SK-N-SH (cell line): ENCODE data around the gene FBXO15. TPM values are rescaled to one million over a fixed set of nuclear protein-coding genes. Genes with fewer than 3 reads are reported as not detected.

ENCODE experiments used
- CTCF ChIA-PET: fragments of 300-600, 350-600 bp; formaldehyde crosslinking; extraction: SDS; loops from one replicate; lab custom pipeline; 2021; lab: Yijun Ruan, JAX
- POLR2A ChIA-PET: fragments of 350-600 bp; sonication (Branson Sonifier 250); formaldehyde crosslinking; extraction: SDS; loops from one replicate; lab custom pipeline; 2020; ENCODE audit warnings: antibody characterized with exemption, inconsistent platforms; lab: Yijun Ruan, JAX
- DNase-seq: peaks from one replicate; pipeline ENCODE4 v3.0.0; 2012
- H2AFZ ChIP-seq: fragments of 200-600 bp; sonication (generic); 2 replicates; pipeline ENCODE4 v1.8.1; 2016; ENCODE audit warnings: antibody characterized with exemption, mild to moderate bottlenecking, low read depth
- H3F3A ChIP-seq: fragments of 200-600 bp; sonication (generic); replicated peaks from 2 replicates; pipeline ENCODE3; 2016; ENCODE audit warnings: antibody characterized with exemption, mild to moderate bottlenecking; ENCODE audit not compliant: insufficient read depth
- H3K27ac ChIP-seq, 2 experiments: fragments of 200-500 bp in 1 of 2; fragments of 200-600 bp in 1 of 2; sonication (Bioruptor generic) in 1 of 2; sonication (generic), shearing (Covaris generic) in 1 of 2; 2 replicates each; pipeline versions ENCODE4 v1.5.1 to v1.6.1; 2014 to 2016; ENCODE audit warnings: low read depth in 2 of 2, inconsistent platforms in 1 of 2, low read length in 1 of 2, mild to moderate bottlenecking in 1 of 2, mixed read lengths in 1 of 2
- H3K27me3 ChIP-seq: fragments of 200-600 bp; sonication (generic), shearing (Covaris generic); 2 replicates; pipeline ENCODE4 v1.6.1; 2016; ENCODE audit warnings: mixed run types; ENCODE audit not compliant: insufficient read depth
- H3K36me3 ChIP-seq, 2 experiments: fragments of 200-500 bp in 1 of 2; fragments of 200-600 bp in 1 of 2; sonication (Bioruptor generic) in 1 of 2; sonication (generic) in 1 of 2; replicated peaks in 1 of 2; 2 replicates each; pipeline versions ENCODE3 to v1.5.1; 2014 to 2016; ENCODE audit warnings: low read length in 1 of 2, mild to moderate bottlenecking in 1 of 2; ENCODE audit not compliant: insufficient read depth in 2 of 2, control insufficient read depth in 1 of 2
- H3K4me1 ChIP-seq, 2 experiments: fragments of 200-500 bp in 1 of 2; fragments of 200-600 bp in 1 of 2; sonication (Bioruptor generic) in 1 of 2; sonication (generic), shearing (Covaris generic) in 1 of 2; 2 replicates each; pipeline versions ENCODE4 v1.5.1 to v1.6.1; 2014 to 2016; ENCODE audit warnings: low read depth in 1 of 2, low read length in 1 of 2, mixed run types in 1 of 2; ENCODE audit not compliant: insufficient read depth in 2 of 2, control insufficient read depth in 1 of 2
- H3K4me2 ChIP-seq: fragments of 200-600 bp; sonication (generic), shearing (Covaris generic); 2 replicates; pipeline ENCODE4 v1.6.1; 2017; ENCODE audit warnings: mixed run types
- H3K4me3 ChIP-seq, 2 experiments: fragments of 200-500 bp in 1 of 2; fragments of 200-600 bp in 1 of 2; sonication (Bioruptor generic) in 1 of 2; sonication (generic), shearing (Covaris generic) in 1 of 2; 2 replicates each; pipeline versions ENCODE4 v1.5.1 to v1.8.1; 2014 to 2016; ENCODE audit warnings: low read depth in 2 of 2, inconsistent platforms in 1 of 2, low read length in 1 of 2, mild to moderate bottlenecking in 1 of 2, mixed read lengths in 1 of 2, moderate library complexity in 1 of 2
- H3K79me2 ChIP-seq: fragments of 200-600 bp; sonication (generic); 2 replicates; pipeline ENCODE4 v1.8.1; 2017; ENCODE audit warnings: mild to moderate bottlenecking; ENCODE audit not compliant: insufficient read depth
- H3K9ac ChIP-seq: fragments of 200-600 bp; sonication (generic); 2 replicates; pipeline ENCODE4 v1.6.1; 2017; ENCODE audit warnings: mixed run types
- H3K9me2 ChIP-seq: fragments of 200-600 bp; sonication (generic); 2 replicates; pipeline ENCODE4 v1.6.1; 2017; ENCODE audit warnings: mixed run types
- H3K9me3 ChIP-seq: fragments of 200-600 bp; sonication (generic); 2 replicates; pipeline ENCODE4 v1.6.1; 2017; ENCODE audit warnings: mixed run types, mild to moderate bottlenecking, moderate library complexity
- H4K20me1 ChIP-seq: fragments of 200-600 bp; sonication (generic); 2 replicates; pipeline ENCODE4 v1.6.1; 2017; ENCODE audit warnings: mild to moderate bottlenecking, mixed run types; ENCODE audit not compliant: insufficient read depth
- EP300 ChIP-seq, 2 experiments: IDR thresholded peaks; 2 replicates each; pipeline versions ENCODE4 v1.4.0 to v1.6.1; 2012; ENCODE audit warnings: borderline replicate concordance in 1 of 2, low read depth in 1 of 2, low read length in 1 of 2
- EZH2phosphoT487 ChIP-seq: fragments of 200-600 bp; sonication (generic); IDR thresholded peaks from 2 replicates; pipeline ENCODE4 v1.6.1; 2017; ENCODE audit warnings: low read depth, mixed run types, mild to moderate bottlenecking, antibody characterized with exemption, moderate library complexity, borderline replicate concordance
- GABPA ChIP-seq: IDR thresholded peaks from 2 replicates; pipeline ENCODE4 v1.4.0; 2012; ENCODE audit warnings: low read depth, mild to moderate bottlenecking
- MEF2A ChIP-seq: IDR thresholded peaks from 2 replicates; pipeline ENCODE4 v1.4.0; 2012; ENCODE audit warnings: low read depth, borderline replicate concordance
- NRF1 ChIP-seq: IDR thresholded peaks from 2 replicates; pipeline ENCODE4 v1.6.1; 2012; ENCODE audit warnings: low read depth, mild to moderate bottlenecking, low read length
- PBX3 ChIP-seq: IDR thresholded peaks from 2 replicates; pipeline ENCODE4; 2012
- RCOR1 ChIP-seq: fragments of 150-350 bp; IDR thresholded peaks from 2 replicates; pipeline ENCODE4 v1.6.1; 2017; ENCODE audit warnings: antibody characterized with exemption, low read length
- REST ChIP-seq: IDR thresholded peaks from 2 replicates; pipeline ENCODE4 v1.6.1; 2012; ENCODE audit warnings: mild to moderate bottlenecking, low read depth, low read length, moderate library complexity
- RFX5 ChIP-seq: IDR thresholded peaks from 2 replicates; pipeline ENCODE4 v1.6.1; 2012; ENCODE audit warnings: mild to moderate bottlenecking, improper control_type of control experiment, low read length
- RXRA ChIP-seq: IDR thresholded peaks from 2 replicates; pipeline ENCODE4 v1.4.0; 2012; ENCODE audit warnings: low read depth, mild to moderate bottlenecking, borderline replicate concordance
- TEAD4 ChIP-seq: IDR thresholded peaks from 2 replicates; pipeline ENCODE4 v1.4.0; 2012; ENCODE audit warnings: mild to moderate bottlenecking, borderline replicate concordance; ENCODE audit not compliant: insufficient read depth
- WGBS: methylation state at CpG from one replicate; pipeline ENCODE4 v1.1.6; 2017; ENCODE audit warnings: low lambda C conversion rate; 5-methylcytosine and 5-hydroxymethylcytosine counted together
- polyA plus RNA-seq, 3 experiments: library from polyadenylated mRNA; depleted of rRNA; stranded (reverse); fragments of >200 nt; gene quantifications; 2 replicates each; pipeline ENCODE4 v1.2.3, GENCODE V29; 2012

The FBXO15 gene
- polyA plus RNA-seq, 1 of the 3 experiments (the other 2 are of a cell fraction): 0.62 TPM

GRCh38 chr18:74172697-74173433, 25.2 kb upstream of the FBXO15 start:
- TF ChIP-seq GABPA (no peak), EP300 (IDR thresholded peaks at IDR 0.05; ENCODE audit: borderline replicate concordance in 1 of 2, low read depth in 1 of 2, low read length in 1 of 2) (no peak), REST (no peak), RXRA (no peak), NRF1 (peak; percentile 59), EZH2phosphoT487 (no peak)
- H3K9me3 ChIP-seq: no peaks in the 10 kb centered on the region
- CTCF ChIA-PET: interaction anchor here (0.6 kb wide), 1 partner anchor 54 kb away, joined by 3 read pairs; no protein-coding TSS in a partner anchor
- peak overlapping the region; percentile 75 for H3K4me2 ChIP-seq
- H4K20me1 ChIP-seq: no peaks in the 10 kb centered on the region
- WGBS: 15% methylated on average over 22 of the region's 27 CpGs
- H3K4me1 ChIP-seq: peaks cover 0 to 5% of the 10 kb centered on the region in 2 experiments; a peak in 1 of 4 replicates
- H3K27ac ChIP-seq: no peak overlapping the region
- H2AFZ ChIP-seq: 0 out of 2 replicates have a peak overlapping the region, but pooled peaks have one; percentile 53
- no peaks in the 10 kb centered on the region for H3K9me2 ChIP-seq
- no peak for DNase-seq
- POLR2A ChIA-PET: no interaction called here
- H3K79me2 ChIP-seq: no peaks in the 10 kb centered on the region
- H3K9ac ChIP-seq: no peak overlapping the region
- peak overlapping the region in 1 of 2 experiments; percentile 49; a peak in 3 of 4 replicates for H3K4me3 ChIP-seq
- no peaks in the 10 kb centered on the region for H3K36me3 ChIP-seq
- H3F3A ChIP-seq: no peaks in the 10 kb centered on the region
- peaks cover 90% of the 10 kb centered on the region for H3K27me3 ChIP-seq

- Histone ChIP-seq H3F3A (no peaks in the 10 kb centered on the region), H4K20me1 (no peaks in the 10 kb centered on the region), H3K4me1 (peaks cover 0 to 5% of the 10 kb centered on the region in 2 experiments; a peak in 1 of 4 replicates), H3K9me3 (no peaks in the 10 kb centered on the region), H3K36me3 (no peaks in the 10 kb centered on the region), H3K9ac (no peak overlapping the region), H3K4me3 (peak overlapping the region; percentile 33 to 49), H3K27me3 (peaks cover 88% of the 10 kb centered on the region), H3K79me2 (no peaks in the 10 kb centered on the region), H3K9me2 (no peaks in the 10 kb centered on the region), H3K27ac (no peak overlapping the region), H2AFZ (peak overlapping the region; percentile 83), H3K4me2 (peak overlapping the region; percentile 75)
- no peak for DNase-seq
- TF ChIP-seq RFX5: no peak
- TF ChIP-seq TEAD4: no peak
- TF ChIP-seq PBX3: no peak
- no peak for TF ChIP-seq MEF2A
- no peak for TF ChIP-seq RCOR1
- ChIA-PET POLR2A (no interaction called here), CTCF (interaction anchor here (0.6 to 2.3 kb wide), 2 partner anchors 55 to 170 kb away, joined by 3 to 11 read pairs; no protein-coding TSS in a partner anchor)
- WGBS: 22% methylated on average over 12 of the region's 12 CpGs
These were observed 24.4 kb upstream of the FBXO15 start for GRCh38 chr18:74171910-74172606.
